ENCODE data around the gene PPFIBP2. TPM values are rescaled to one million over a fixed set of nuclear protein-coding genes. Genes with fewer than 3 reads are reported as not detected.

Gene PPFIBP2
- total and polyA plus RNA-seq, 2 of the 13 experiments (the other 11 are each of a cell fraction or from before 2014, with no cell fraction given), result 15.0 to 52.5 TPM

DNA sequence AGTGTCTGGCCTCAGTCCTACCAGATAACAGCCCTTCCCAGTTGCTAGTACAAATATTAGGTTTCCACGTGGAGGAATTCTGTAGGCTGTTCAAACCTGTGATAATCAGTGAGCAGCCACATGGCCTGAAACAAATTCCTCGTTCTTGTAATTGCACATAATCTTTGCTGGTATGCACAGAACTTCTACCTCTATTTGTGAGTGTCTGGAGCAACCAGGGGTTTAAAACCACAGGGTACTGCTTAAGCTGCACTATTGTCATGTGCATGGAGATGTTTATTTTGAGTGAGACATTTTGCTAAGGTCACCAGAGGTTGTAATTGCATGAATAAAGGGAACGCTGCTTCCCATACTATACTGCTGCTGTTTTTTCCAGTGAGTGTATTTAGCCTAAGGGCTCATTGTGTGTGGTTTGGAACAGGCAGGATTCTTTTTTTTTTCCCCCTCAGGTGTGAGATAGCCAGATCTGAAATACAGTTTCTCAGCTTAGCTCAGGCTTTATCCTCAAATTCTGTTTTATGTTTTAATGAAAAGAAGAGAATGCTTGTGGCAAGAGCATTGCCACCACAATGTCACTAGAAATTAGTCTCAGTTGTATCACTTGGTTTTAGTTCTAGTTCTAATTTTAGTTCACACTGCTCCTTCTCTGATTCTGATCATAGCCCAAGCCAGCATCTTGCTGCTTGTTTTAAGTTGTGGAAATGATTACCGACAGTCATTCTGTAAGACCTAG, 99.0 kb downstream of the PPFIBP2 start (continued):
- TF ChIP-seq ZNF331 (CRISPR knock-in tag; IDR thresholded peaks at IDR 0.05) (0 out of 2 replicates have a peak, but pooled peaks have one; percentile 19), MXD1 (CRISPR knock-in tag; IDR thresholded peaks at IDR 0.05) (no peak), ZNF556 (CRISPR knock-in tag; IDR thresholded peaks at IDR 0.05; ENCODE audit: borderline replicate concordance) (no peak), SNRNP70 (IDR thresholded peaks at IDR 0.05; ENCODE audit: low read depth, low read length) (no peak), CCAR2 (optimal IDR thresholded peaks at IDR 0.05; ENCODE audit: low read depth, low read length) (no peak), ZKSCAN1 (IDR thresholded peaks at IDR 0.05; ENCODE audit: low read length) (no peak), ZNF24 (IDR thresholded peaks at IDR 0.05) (no peak), TAF15 (IDR thresholded peaks at IDR 0.05; ENCODE audit: low read depth, low read length, poor library complexity, severe bottlenecking) (no peak), ZNF274 (CRISPR knock-in tag; IDR thresholded peaks at IDR 0.05) (no peak), NFIC (IDR thresholded peaks at IDR 0.05; ENCODE audit: low read length) (no peak; the same call in 1 of the 2 replicates), XBP1 (CRISPR knock-in tag; IDR thresholded peaks at IDR 0.05) (0 out of 2 replicates have a peak, but pooled peaks have one; percentile 50), MBNL3 (CRISPR knock-in tag; conservative IDR thresholded peaks at IDR 0.05) (no peak), NR3C1 (CRISPR knock-in tag; IDR thresholded peaks at IDR 0.05) (no peak), ZNF136 (CRISPR knock-in tag; IDR thresholded peaks at IDR 0.05; ENCODE audit: low read depth) (no peak), ZFP91 (CRISPR knock-in tag; IDR thresholded peaks at IDR 0.05; ENCODE audit: borderline replicate concordance) (no peak), MLLT10 (CRISPR knock-in tag; IDR thresholded peaks at IDR 0.05) (no peak), SNAI1 (CRISPR knock-in tag; IDR thresholded peaks at IDR 0.05; ENCODE audit: borderline replicate concordance) (no peak), JARID2 (CRISPR knock-in tag; IDR thresholded peaks at IDR 0.05; ENCODE audit: insufficient replicate concordance) (no peak), ZNF337 (CRISPR knock-in tag; IDR thresholded peaks at IDR 0.05; ENCODE audit: borderline replicate concordance, low read depth) (no peak), NFYB (CRISPR knock-in tag; IDR thresholded peaks at IDR 0.05) (peak; percentile 47; the same call in 1 of the 2 replicates), AGO1 (IDR thresholded peaks at IDR 0.05; ENCODE audit: low read depth, low read length, poor library complexity, severe bottlenecking) (no peak), ZNF232 (CRISPR knock-in tag; IDR thresholded peaks at IDR 0.05; ENCODE audit: borderline replicate concordance) (no peak), BRD4 (CRISPR knock-in tag; IDR thresholded peaks at IDR 0.05) (no peak), HOXD1 (CRISPR knock-in tag; IDR thresholded peaks at IDR 0.05) (no peak), U2AF1 (optimal IDR thresholded peaks at IDR 0.05; ENCODE audit: low read depth, low read length) (no peak), KDM1A (CRISPR knock-in tag; IDR thresholded peaks at IDR 0.05) (no peak)
- TF ChIP-seq, protein P1, sequence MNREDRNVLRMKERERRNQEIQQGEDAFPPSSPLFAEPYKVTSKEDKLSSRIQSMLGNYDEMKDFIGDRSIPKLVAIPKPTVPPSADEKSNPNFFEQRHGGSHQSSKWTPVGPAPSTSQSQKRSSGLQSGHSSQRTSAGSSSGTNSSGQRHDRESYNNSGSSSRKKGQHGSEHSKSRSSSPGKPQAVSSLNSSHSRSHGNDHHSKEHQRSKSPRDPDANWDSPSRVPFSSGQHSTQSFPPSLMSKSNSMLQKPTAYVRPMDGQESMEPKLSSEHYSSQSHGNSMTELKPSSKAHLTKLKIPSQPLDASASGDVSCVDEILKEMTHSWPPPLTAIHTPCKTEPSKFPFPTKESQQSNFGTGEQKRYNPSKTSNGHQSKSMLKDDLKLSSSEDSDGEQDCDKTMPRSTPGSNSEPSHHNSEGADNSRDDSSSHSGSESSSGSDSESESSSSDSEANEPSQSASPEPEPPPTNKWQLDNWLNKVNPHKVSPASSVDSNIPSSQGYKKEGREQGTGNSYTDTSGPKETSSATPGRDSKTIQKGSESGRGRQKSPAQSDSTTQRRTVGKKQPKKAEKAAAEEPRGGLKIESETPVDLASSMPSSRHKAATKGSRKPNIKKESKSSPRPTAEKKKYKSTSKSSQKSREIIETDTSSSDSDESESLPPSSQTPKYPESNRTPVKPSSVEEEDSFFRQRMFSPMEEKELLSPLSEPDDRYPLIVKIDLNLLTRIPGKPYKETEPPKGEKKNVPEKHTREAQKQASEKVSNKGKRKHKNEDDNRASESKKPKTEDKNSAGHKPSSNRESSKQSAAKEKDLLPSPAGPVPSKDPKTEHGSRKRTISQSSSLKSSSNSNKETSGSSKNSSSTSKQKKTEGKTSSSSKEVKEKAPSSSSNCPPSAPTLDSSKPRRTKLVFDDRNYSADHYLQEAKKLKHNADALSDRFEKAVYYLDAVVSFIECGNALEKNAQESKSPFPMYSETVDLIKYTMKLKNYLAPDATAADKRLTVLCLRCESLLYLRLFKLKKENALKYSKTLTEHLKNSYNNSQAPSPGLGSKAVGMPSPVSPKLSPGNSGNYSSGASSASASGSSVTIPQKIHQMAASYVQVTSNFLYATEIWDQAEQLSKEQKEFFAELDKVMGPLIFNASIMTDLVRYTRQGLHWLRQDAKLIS (CRISPR knock-in tag; IDR thresholded peaks at IDR 0.05), result no peak
